GM19452 (cell line): ENCODE data around the gene IL17A.
A peak's percentile ranks its signal among the peaks of the same experiment; 100 is the strongest.

Experiments used
- ATAC-seq: cut with Tn5 transposase; IDR thresholded peaks from one replicate; pipeline ENCODE4 v1.9.1; 2021; ENCODE audit not compliant: unreplicated experiment

The IL17A gene

GRCh38 chr6:52186075-52186474 lies at the start of gene IL17A:
TSS of gene IL17A (plus strand) at chr6:52186375. CDS start at chr6:52186432, 57 bp downstream.
- no peak for ATAC-seq

GRCh38 chr6:52136934-52137467 lies 49.2 kb upstream of the IL17A start:
- no peak for ATAC-seq

- no peak for ATAC-seq
Observed at GRCh38 chr6:52138284-52138683, 47.9 kb upstream of the IL17A start.

GRCh38 chr6:52139985-52140680 lies 46.0 kb upstream of the IL17A start:
- ATAC-seq: no peak

- ATAC-seq: no peak
Observed at GRCh38 chr6:52141596-52141995, 44.6 kb upstream of the IL17A start.

- no peak for ATAC-seq
Observed at GRCh38 chr6:52142556-52142955, 43.6 kb upstream of the IL17A start.

GRCh38 chr6:52143551-52143950 lies 42.6 kb upstream of the IL17A start:
- ATAC-seq: no peak

- no peak for ATAC-seq
Observed at GRCh38 chr6:52144196-52145076, 41.7 kb upstream of the IL17A start.

GRCh38 chr6:52146851-52147445 lies 39.2 kb upstream of the IL17A start:
- no peak for ATAC-seq

GRCh38 chr6:52149076-52149475 lies 37.1 kb upstream of the IL17A start:
- ATAC-seq: no peak

- ATAC-seq: no peak
Observed at GRCh38 chr6:52149949-52150348, 36.2 kb upstream of the IL17A start.

- ATAC-seq: no peak
Observed at GRCh38 chr6:52152070-52152423, 34.1 kb upstream of the IL17A start.

- no peak for ATAC-seq
Observed at GRCh38 chr6:52152711-52153160, 33.4 kb upstream of the IL17A start.

GRCh38 chr6:52154381-52154780 lies 31.8 kb upstream of the IL17A start:
- ATAC-seq: no peak

GRCh38 chr6:52155791-52156576 lies 30.2 kb upstream of the IL17A start:
- peak; percentile 93 for ATAC-seq

GRCh38 chr6:52157301-52157941 lies 28.8 kb upstream of the IL17A start:
- ATAC-seq: peak; percentile 46

- no peak for ATAC-seq
Observed at GRCh38 chr6:52160472-52161104, 25.6 kb upstream of the IL17A start.

GRCh38 chr6:52161689-52162438 lies 24.3 kb upstream of the IL17A start:
- ATAC-seq: peak; percentile 53
